ENCODE data around the gene KCNK15.

GRCh38 chr20:44780226-44780625 is 34.6 kb downstream of the KCNK15 start:
- TF ChIP-seq CTCF (IDR thresholded peaks at IDR 0.05) (no peak), POLR2A (IDR thresholded peaks at IDR 0.05) (no peak)
